ENCODE results near the gene DNAJC8.

- TF ChIP-seq, protein P1, sequence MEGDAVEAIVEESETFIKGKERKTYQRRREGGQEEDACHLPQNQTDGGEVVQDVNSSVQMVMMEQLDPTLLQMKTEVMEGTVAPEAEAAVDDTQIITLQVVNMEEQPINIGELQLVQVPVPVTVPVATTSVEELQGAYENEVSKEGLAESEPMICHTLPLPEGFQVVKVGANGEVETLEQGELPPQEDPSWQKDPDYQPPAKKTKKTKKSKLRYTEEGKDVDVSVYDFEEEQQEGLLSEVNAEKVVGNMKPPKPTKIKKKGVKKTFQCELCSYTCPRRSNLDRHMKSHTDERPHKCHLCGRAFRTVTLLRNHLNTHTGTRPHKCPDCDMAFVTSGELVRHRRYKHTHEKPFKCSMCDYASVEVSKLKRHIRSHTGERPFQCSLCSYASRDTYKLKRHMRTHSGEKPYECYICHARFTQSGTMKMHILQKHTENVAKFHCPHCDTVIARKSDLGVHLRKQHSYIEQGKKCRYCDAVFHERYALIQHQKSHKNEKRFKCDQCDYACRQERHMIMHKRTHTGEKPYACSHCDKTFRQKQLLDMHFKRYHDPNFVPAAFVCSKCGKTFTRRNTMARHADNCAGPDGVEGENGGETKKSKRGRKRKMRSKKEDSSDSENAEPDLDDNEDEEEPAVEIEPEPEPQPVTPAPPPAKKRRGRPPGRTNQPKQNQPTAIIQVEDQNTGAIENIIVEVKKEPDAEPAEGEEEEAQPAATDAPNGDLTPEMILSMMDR (IDR thresholded peaks at IDR 0.05) = no peak
- TF ChIP-seq TCF7L2 (IDR thresholded peaks at IDR 0.05; ENCODE audit: low read depth, low read length) (no peak), POLR2AphosphoS5 (IDR thresholded peaks at IDR 0.05; ENCODE audit: low read depth, low read length) (no peak), REST (IDR thresholded peaks at IDR 0.05; ENCODE audit: insufficient read depth in 1 of 2, low read depth in 2 of 2, low read length in 1 of 2) (no peak), SIN3A (IDR thresholded peaks at IDR 0.05; ENCODE audit: borderline replicate concordance, insufficient read depth, low read depth, low read length) (no peak)
Observed at GRCh38 chr1:28209700-28210099, 23.1 kb downstream of the DNAJC8 start.

Measured in Panc1 (cell line).